OCI-LY1 (cell line): ENCODE measurements around the gene SH3BP5L.

Experiments used
- EZH2 ChIP-seq: fragments of 200-600 bp; sonication (generic), shearing (Covaris generic); IDR thresholded peaks from 2 replicates; pipeline ENCODE4 v1.8.0; 2017; ENCODE audit warnings: borderline replicate concordance, mixed run types, mild to moderate bottlenecking, antibody characterized with exemption, low read length, moderate library complexity, mixed read lengths
- TF ChIP-seq, protein P1 (sequence below): fragments of 200-600 bp; sonication (generic), shearing (Covaris generic); IDR thresholded peaks from 2 replicates; pipeline ENCODE4 v1.5.1; 2017; ENCODE audit warnings: mild to moderate bottlenecking, antibody characterized with exemption, low read length, moderate library complexity, mixed read lengths

DNA sequence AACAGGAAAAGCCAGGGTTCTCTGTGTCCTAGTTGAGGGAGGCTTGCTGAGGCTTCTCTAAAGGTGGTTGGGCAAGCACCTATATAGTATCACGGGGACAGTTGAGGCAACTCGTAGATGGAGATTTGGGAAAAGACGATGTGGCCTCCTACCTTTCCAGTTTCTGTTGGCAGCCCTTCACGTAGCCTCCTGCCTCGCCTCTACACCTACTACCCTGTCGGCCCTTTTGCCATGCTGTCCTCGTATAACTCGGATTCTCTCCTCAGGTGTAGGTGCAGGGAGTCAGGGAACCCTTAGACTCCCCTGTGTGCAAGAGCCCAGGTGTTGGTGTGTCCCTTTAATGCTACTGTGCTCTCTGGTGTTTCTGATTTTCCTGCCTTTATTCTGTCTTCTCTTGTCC is 22.9 kb upstream of the SH3BP5L start:
- TF ChIP-seq, protein P1, sequence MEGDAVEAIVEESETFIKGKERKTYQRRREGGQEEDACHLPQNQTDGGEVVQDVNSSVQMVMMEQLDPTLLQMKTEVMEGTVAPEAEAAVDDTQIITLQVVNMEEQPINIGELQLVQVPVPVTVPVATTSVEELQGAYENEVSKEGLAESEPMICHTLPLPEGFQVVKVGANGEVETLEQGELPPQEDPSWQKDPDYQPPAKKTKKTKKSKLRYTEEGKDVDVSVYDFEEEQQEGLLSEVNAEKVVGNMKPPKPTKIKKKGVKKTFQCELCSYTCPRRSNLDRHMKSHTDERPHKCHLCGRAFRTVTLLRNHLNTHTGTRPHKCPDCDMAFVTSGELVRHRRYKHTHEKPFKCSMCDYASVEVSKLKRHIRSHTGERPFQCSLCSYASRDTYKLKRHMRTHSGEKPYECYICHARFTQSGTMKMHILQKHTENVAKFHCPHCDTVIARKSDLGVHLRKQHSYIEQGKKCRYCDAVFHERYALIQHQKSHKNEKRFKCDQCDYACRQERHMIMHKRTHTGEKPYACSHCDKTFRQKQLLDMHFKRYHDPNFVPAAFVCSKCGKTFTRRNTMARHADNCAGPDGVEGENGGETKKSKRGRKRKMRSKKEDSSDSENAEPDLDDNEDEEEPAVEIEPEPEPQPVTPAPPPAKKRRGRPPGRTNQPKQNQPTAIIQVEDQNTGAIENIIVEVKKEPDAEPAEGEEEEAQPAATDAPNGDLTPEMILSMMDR: no peak
- no peak for TF ChIP-seq EZH2
